ENCODE results near the gene PITPNC1.

DNA sequence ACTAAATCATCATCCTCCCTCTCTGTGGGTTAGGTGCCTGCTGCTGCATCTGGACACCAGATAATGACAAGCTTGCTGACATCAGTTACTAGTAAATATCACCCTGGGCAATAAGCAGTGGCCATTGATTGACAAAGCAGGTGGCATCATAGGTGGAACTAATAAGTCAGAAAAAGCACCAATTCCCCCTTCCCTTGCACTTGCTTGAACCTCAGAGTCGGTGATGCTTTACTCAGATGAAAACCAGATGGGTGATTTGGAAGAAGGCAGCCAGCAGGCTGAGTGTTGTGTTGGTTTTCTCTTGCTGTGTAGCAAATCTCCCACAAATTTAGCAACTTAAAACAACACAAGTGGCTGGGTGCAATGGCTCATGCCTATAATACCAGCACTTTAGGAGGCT, 193.7 kb downstream of the PITPNC1 start:
- TF ChIP-seq, protein P1, sequence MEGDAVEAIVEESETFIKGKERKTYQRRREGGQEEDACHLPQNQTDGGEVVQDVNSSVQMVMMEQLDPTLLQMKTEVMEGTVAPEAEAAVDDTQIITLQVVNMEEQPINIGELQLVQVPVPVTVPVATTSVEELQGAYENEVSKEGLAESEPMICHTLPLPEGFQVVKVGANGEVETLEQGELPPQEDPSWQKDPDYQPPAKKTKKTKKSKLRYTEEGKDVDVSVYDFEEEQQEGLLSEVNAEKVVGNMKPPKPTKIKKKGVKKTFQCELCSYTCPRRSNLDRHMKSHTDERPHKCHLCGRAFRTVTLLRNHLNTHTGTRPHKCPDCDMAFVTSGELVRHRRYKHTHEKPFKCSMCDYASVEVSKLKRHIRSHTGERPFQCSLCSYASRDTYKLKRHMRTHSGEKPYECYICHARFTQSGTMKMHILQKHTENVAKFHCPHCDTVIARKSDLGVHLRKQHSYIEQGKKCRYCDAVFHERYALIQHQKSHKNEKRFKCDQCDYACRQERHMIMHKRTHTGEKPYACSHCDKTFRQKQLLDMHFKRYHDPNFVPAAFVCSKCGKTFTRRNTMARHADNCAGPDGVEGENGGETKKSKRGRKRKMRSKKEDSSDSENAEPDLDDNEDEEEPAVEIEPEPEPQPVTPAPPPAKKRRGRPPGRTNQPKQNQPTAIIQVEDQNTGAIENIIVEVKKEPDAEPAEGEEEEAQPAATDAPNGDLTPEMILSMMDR (IDR thresholded peaks at IDR 0.05): no peak
- TF ChIP-seq POLR2A (IDR thresholded peaks at IDR 0.05): no peak

Data from tibial nerve (tissue), 3 donors.